Kidney tubule cell (primary cell): Measurements from ENCODE around the gene TCERG1L.
A peak's percentile ranks its signal among the peaks of the same experiment; 100 is the strongest.
"Not testable (repeated sequence)": the region's sequence is repeated elsewhere in the genome, so short reads cannot be mapped to it uniquely, and the experiment has no call there.

Source experiments
- DNase-seq: peaks from one replicate; pipeline ENCODE4 v3.0.0-alpha.2; 2018; ENCODE audit warnings: low spot score

The TCERG1L gene

GRCh38 chr10:131311661-131312477 lies at the start of gene TCERG1L:
TCERG1L (minus strand) TSS chr10:131311721; CDS start chr10:131311635, 86 bp downstream.
- DNase-seq = peak; percentile 13

- no peak for DNase-seq
Measured at GRCh38 chr10:131358741-131359442, 47.4 kb upstream of the TCERG1L start.

GRCh38 chr10:131356442-131356841 lies 44.9 kb upstream of the TCERG1L start:
- no peak for DNase-seq

- no peak for DNase-seq
Measured at GRCh38 chr10:131355881-131356280, 44.4 kb upstream of the TCERG1L start.

GRCh38 chr10:131355056-131355455 lies 43.5 kb upstream of the TCERG1L start:
- DNase-seq = no peak

- no peak for DNase-seq
Measured at GRCh38 chr10:131354380-131354779, 42.9 kb upstream of the TCERG1L start.

- DNase-seq = no peak
Measured at GRCh38 chr10:131352765-131353290, 41.3 kb upstream of the TCERG1L start.

- no peak for DNase-seq
Measured at GRCh38 chr10:131350660-131351059, 39.1 kb upstream of the TCERG1L start.

GRCh38 chr10:131350245-131350644 lies 38.7 kb upstream of the TCERG1L start:
- no peak for DNase-seq

- no peak for DNase-seq
Measured at GRCh38 chr10:131346456-131346855, 34.9 kb upstream of the TCERG1L start.

GRCh38 chr10:131345691-131346090 lies 34.2 kb upstream of the TCERG1L start:
- no peak for DNase-seq

GRCh38 chr10:131344747-131345146 lies 33.2 kb upstream of the TCERG1L start:
- no peak for DNase-seq

- no peak for DNase-seq
Measured at GRCh38 chr10:131337741-131338140, 26.2 kb upstream of the TCERG1L start.

- DNase-seq = no peak
Measured at GRCh38 chr10:131332821-131333220, 21.3 kb upstream of the TCERG1L start.

GRCh38 chr10:131323880-131324279 lies 12.4 kb upstream of the TCERG1L start:
- no peak for DNase-seq

GRCh38 chr10:131323025-131323424 lies 11.5 kb upstream of the TCERG1L start:
- DNase-seq = no peak

GRCh38 chr10:131322575-131322974 lies 11.1 kb upstream of the TCERG1L start:
- not testable (repeated sequence) for DNase-seq

GRCh38 chr10:131320860-131321604 lies 9.5 kb upstream of the TCERG1L start:
- no peak for DNase-seq

- DNase-seq = no peak
Measured at GRCh38 chr10:131318814-131319213, 7.3 kb upstream of the TCERG1L start.

GRCh38 chr10:131318291-131318690 lies 6.8 kb upstream of the TCERG1L start:
- no peak for DNase-seq

- DNase-seq = no peak
Measured at GRCh38 chr10:131316321-131317075, 5.0 kb upstream of the TCERG1L start.

GRCh38 chr10:131315344-131315743 lies 3.8 kb upstream of the TCERG1L start:
- no peak for DNase-seq
